SK-N-SH (cell line): ENCODE results near the gene DNAJB6.

ENCODE experiments used
- CHD2 ChIP-seq: fragments of 150-350 bp; IDR thresholded peaks from 2 replicates; pipeline ENCODE4 v1.6.1; 2018; ENCODE audit warnings: low read length; ENCODE audit not compliant: partially characterized antibody
- CTCF ChIP-seq: fragments of 200-600 bp; sonication (generic); IDR thresholded peaks from 2 replicates; pipeline ENCODE4 v1.6.1; 2017; ENCODE audit warnings: antibody characterized with exemption, mild to moderate bottlenecking, moderate library complexity
- EP300 ChIP-seq, 2 experiments: IDR thresholded peaks; 2 replicates each; pipeline versions ENCODE4 v1.4.0 to v1.6.1; 2012; ENCODE audit warnings: borderline replicate concordance in 1 of 2, low read depth in 1 of 2, low read length in 1 of 2
- GABPA ChIP-seq: IDR thresholded peaks from 2 replicates; pipeline ENCODE4 v1.4.0; 2012; ENCODE audit warnings: low read depth, mild to moderate bottlenecking
- MEF2A ChIP-seq: IDR thresholded peaks from 2 replicates; pipeline ENCODE4 v1.4.0; 2012; ENCODE audit warnings: low read depth, borderline replicate concordance
- MXI1 ChIP-seq: IDR thresholded peaks from 2 replicates; pipeline ENCODE4 v1.6.1; 2012; ENCODE audit warnings: mild to moderate bottlenecking, low read depth, low read length, improper control_type of control experiment
- NRF1 ChIP-seq: IDR thresholded peaks from 2 replicates; pipeline ENCODE4 v1.6.1; 2012; ENCODE audit warnings: low read depth, mild to moderate bottlenecking, low read length
- RAD21 ChIP-seq: IDR thresholded peaks from 2 replicates; pipeline ENCODE4 v1.6.1; 2012; ENCODE audit warnings: mild to moderate bottlenecking, low read length
- SIN3A ChIP-seq: IDR thresholded peaks from 2 replicates; pipeline ENCODE4 v1.6.1; 2012; ENCODE audit warnings: low read depth, mild to moderate bottlenecking, low read length, moderate library complexity, borderline replicate concordance
- TAF1 ChIP-seq: IDR thresholded peaks from 2 replicates; pipeline ENCODE4 v1.6.1; 2012; ENCODE audit warnings: low read depth, mild to moderate bottlenecking, low read length, moderate library complexity, borderline replicate concordance
- YY1 ChIP-seq: IDR thresholded peaks from 2 replicates; pipeline ENCODE4 v1.4.0; 2012; ENCODE audit warnings: low read depth, mild to moderate bottlenecking
- TF ChIP-seq, protein P1 (sequence below): IDR thresholded peaks from 2 replicates; pipeline ENCODE4 v1.4.0; 2012; ENCODE audit warnings: low read depth

DNA sequence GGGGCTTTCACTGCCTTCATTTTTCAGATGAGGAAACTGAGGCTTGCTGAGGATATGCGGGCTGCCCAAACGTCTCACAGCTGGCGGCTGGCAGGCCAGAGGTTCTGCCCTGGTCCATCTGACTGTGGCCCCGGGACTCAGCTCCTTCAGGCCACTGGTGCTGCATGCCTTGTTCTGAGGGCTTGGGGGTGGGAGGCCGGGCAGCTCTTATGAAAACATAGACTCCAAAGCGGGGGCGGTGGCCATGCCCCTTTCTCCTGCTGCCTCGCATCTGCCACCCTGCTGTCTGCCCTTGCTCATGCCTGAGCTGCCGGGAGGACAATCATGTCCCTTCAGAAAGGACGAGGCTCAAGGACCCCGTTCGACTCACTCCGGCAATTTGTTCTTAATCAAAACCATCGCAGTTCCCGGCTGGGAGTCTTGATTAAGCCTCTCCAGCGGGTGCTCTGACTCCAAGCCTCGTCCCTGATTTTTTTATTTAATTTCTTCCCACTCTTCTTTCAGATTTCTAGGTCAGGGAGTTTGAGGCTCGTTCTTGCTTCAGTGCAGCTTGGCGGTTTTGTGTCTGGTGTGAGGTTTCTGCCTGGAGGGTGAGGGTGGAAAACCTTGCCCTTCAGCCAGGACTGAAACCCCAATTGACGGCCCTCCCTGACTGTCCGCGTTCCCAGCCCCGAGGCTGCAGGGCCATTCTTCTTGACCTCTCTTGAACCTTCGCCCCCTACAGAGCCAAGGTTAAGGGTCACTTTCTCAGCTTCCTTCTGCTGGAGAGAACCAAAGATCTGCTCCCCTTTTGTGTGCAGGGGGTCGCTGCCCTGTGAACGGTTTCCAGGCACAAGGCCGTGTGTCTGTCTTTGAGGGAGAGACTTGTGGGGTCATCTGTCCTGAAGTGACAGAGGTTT is 120.8 kb downstream of the DNAJB6 start:
- TF ChIP-seq CTCF (no peak), MEF2A (no peak), TAF1 (no peak), SIN3A (no peak), GABPA (no peak), NRF1 (no peak), RAD21 (no peak), YY1 (no peak), EP300 (IDR thresholded peaks at IDR 0.05; ENCODE audit: borderline replicate concordance in 1 of 2, low read depth in 1 of 2, low read length in 1 of 2) (no peak), CHD2 (no peak), MXI1 (no peak)
- TF ChIP-seq, protein P1, sequence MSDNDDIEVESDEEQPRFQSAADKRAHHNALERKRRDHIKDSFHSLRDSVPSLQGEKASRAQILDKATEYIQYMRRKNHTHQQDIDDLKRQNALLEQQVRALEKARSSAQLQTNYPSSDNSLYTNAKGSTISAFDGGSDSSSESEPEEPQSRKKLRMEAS: no peak
